Measurements from ENCODE around the gene TRIM3. TPM values are rescaled to one million over a fixed set of nuclear protein-coding genes. Genes with fewer than 3 reads are reported as not detected.

Gene TRIM3
- total and polyA plus RNA-seq, 2 experiments from 2014 or later = 7.9 to 21.1 TPM

- TF ChIP-seq, protein P1, sequence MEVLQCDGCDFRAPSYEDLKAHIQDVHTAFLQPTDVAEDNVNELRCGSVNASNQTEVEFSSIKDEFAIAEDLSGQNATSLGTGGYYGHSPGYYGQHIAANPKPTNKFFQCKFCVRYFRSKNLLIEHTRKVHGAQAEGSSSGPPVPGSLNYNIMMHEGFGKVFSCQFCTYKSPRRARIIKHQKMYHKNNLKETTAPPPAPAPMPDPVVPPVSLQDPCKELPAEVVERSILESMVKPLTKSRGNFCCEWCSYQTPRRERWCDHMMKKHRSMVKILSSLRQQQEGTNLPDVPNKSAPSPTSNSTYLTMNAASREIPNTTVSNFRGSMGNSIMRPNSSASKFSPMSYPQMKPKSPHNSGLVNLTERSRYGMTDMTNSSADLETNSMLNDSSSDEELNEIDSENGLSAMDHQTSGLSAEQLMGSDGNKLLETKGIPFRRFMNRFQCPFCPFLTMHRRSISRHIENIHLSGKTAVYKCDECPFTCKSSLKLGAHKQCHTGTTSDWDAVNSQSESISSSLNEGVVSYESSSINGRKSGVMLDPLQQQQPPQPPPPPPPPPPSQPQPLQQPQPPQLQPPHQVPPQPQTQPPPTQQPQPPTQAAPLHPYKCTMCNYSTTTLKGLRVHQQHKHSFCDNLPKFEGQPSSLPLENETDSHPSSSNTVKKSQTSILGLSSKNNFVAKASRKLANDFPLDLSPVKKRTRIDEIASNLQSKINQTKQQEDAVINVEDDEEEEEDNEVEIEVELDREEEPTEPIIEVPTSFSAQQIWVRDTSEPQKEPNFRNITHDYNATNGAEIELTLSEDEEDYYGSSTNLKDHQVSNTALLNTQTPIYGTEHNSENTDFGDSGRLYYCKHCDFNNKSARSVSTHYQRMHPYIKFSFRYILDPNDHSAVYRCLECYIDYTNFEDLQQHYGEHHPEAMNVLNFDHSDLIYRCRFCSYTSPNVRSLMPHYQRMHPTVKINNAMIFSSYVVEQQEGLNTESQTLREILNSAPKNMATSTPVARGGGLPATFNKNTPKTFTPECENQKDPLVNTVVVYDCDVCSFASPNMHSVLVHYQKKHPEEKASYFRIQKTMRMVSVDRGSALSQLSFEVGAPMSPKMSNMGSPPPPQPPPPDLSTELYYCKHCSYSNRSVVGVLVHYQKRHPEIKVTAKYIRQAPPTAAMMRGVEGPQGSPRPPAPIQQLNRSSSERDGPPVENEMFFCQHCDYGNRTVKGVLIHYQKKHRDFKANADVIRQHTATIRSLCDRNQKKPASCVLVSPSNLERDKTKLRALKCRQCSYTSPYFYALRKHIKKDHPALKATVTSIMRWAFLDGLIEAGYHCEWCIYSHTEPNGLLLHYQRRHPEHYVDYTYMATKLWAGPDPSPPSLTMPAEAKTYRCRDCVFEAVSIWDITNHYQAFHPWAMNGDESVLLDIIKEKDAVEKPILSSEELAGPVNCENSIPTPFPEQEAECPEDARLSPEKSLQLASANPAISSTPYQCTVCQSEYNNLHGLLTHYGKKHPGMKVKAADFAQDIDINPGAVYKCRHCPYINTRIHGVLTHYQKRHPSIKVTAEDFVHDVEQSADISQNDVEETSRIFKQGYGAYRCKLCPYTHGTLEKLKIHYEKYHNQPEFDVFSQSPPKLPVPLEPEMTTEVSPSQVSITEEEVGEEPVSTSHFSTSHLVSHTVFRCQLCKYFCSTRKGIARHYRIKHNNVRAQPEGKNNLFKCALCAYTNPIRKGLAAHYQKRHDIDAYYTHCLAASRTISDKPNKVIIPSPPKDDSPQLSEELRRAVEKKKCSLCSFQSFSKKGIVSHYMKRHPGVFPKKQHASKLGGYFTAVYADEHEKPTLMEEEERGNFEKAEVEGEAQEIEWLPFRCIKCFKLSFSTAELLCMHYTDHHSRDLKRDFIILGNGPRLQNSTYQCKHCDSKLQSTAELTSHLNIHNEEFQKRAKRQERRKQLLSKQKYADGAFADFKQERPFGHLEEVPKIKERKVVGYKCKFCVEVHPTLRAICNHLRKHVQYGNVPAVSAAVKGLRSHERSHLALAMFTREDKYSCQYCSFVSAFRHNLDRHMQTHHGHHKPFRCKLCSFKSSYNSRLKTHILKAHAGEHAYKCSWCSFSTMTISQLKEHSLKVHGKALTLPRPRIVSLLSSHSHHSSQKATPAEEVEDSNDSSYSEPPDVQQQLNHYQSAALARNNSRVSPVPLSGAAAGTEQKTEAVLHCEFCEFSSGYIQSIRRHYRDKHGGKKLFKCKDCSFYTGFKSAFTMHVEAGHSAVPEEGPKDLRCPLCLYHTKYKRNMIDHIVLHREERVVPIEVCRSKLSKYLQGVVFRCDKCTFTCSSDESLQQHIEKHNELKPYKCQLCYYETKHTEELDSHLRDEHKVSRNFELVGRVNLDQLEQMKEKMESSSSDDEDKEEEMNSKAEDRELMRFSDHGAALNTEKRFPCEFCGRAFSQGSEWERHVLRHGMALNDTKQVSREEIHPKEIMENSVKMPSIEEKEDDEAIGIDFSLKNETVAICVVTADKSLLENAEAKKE (CRISPR knock-in tag; IDR thresholded peaks at IDR 0.05) = no peak
- TF ChIP-seq POLR2AphosphoS5 (IDR thresholded peaks at IDR 0.05; ENCODE audit: low read depth) (no peak), ETS1 (IDR thresholded peaks at IDR 0.05) (no peak), STAT1 (IDR thresholded peaks at IDR 0.05; ENCODE audit: unreplicated experiment) (no peak), CREB1 (CRISPR knock-in tag; IDR thresholded peaks at IDR 0.05; ENCODE audit: low read depth) (no peak)
Observed at GRCh38 chr11:6442441-6442840, 31.3 kb downstream of the TRIM3 start (continued).

DNA sequence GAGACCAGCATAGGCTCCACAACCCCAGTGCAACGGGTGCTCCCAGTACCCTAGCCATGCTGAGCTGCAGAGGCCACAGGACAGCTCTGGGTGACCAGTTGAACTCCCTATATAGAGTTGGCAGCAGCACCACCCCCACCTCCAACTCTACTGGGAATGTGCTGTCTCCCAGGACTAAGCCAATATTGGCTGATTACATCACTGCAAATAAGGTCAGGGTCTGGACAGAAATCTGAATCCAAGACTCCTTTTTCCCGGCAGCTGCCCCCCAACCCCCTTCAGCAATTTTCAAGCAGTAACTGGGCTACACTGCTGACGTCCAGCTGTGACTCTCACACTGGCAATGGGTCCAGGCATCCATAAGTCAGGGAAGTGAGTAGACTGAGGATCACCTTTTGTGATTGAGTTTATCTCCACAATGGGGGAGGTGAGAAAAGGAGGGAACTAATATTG, 32.8 kb downstream of the TRIM3 start, which contains the start of gene HPX:
HPX (minus strand) TSS at position 82 of the 453 bp plus-strand sequence; CDS start at position 58, 24 bp downstream.
- Histone ChIP-seq H3K4me1 (ENCODE audit: insufficient read depth) (no peaks in the 10 kb centered on the region), H3K4me2 (no peak within 1 kb of the TSS), H2AFZ (no peak within 1 kb of the TSS), H3K79me2 (replicated peaks; ENCODE audit: insufficient read depth) (no peaks in the 10 kb centered on the region), H3K36me3 (ENCODE audit: insufficient read depth) (no peaks in the 10 kb centered on the region), H3K9me2 (ENCODE audit: insufficient read depth) (no peaks in the 10 kb centered on the region), H3K27me3 (ENCODE audit: insufficient read depth) (no peaks in the 10 kb centered on the region), H3K4me3 (no peak within 1 kb of the TSS), H4K20me1 (replicated peaks; ENCODE audit: insufficient read depth) (no peaks in the 10 kb centered on the region), H3F3A (replicated peaks; ENCODE audit: low read depth) (no peaks in the 10 kb centered on the region), H3K27ac (ENCODE audit: low read depth) (no peak within 1 kb of the TSS)
- Mint-ChIP-seq H3K9me3 (no peaks in the 10 kb centered on the region), H3K27me3 (ENCODE audit: insufficient read depth, low read depth, poor library complexity) (no peaks in the 10 kb centered on the region), H3K4me1 (no peaks in the 10 kb centered on the region), H3K4me3 (no peak within 1 kb of the TSS), H3K36me3 (ENCODE audit: low read depth) (no peaks in the 10 kb centered on the region), H3K27ac (no peak within 1 kb of the TSS)
- TF ChIP-seq ZNF114 (CRISPR knock-in tag; IDR thresholded peaks at IDR 0.05) (no peak), STAT1 (IDR thresholded peaks at IDR 0.05; ENCODE audit: unreplicated experiment) (no peak)
- ATAC-seq = no peak
- DNase-seq (ENCODE audit: low spot score) = no peak
